ENCODE data around the gene SCNM1.

GRCh38 chr1:151143986-151144385, 22.0 kb upstream of the SCNM1 start:
- TF ChIP-seq CTCF (IDR thresholded peaks at IDR 0.05) (no peak), POLR2A (IDR thresholded peaks at IDR 0.05) (no peak)

Measured in gastroesophageal sphincter (tissue), 3 donors.